Measurements from ENCODE around the gene EXOC4.

GRCh38 chr7:133682364-133683181 lies 429.7 kb downstream of the EXOC4 start:
- TF ChIP-seq CTCF (IDR thresholded peaks at IDR 0.05; ENCODE audit: low read depth, low read length, poor library complexity, severe bottlenecking) (no peak), EZH2phosphoT487 (IDR thresholded peaks at IDR 0.05; ENCODE audit: borderline replicate concordance, low read length) (no peak)

All from DOHH2 (cell line).